Measurements from ENCODE around the gene FAXDC2. TPM values are rescaled to one million over a fixed set of nuclear protein-coding genes. Genes with fewer than 3 reads are reported as not detected.
A peak's percentile ranks its signal among the peaks of the same experiment; 100 is the strongest.
"Not testable (repeated sequence)": the region's sequence is repeated elsewhere in the genome, so short reads cannot be mapped to it uniquely, and the experiment has no call there.

The FAXDC2 gene
- total RNA-seq, 1 experiment from 2014 or later = 0.32 TPM

DNA sequence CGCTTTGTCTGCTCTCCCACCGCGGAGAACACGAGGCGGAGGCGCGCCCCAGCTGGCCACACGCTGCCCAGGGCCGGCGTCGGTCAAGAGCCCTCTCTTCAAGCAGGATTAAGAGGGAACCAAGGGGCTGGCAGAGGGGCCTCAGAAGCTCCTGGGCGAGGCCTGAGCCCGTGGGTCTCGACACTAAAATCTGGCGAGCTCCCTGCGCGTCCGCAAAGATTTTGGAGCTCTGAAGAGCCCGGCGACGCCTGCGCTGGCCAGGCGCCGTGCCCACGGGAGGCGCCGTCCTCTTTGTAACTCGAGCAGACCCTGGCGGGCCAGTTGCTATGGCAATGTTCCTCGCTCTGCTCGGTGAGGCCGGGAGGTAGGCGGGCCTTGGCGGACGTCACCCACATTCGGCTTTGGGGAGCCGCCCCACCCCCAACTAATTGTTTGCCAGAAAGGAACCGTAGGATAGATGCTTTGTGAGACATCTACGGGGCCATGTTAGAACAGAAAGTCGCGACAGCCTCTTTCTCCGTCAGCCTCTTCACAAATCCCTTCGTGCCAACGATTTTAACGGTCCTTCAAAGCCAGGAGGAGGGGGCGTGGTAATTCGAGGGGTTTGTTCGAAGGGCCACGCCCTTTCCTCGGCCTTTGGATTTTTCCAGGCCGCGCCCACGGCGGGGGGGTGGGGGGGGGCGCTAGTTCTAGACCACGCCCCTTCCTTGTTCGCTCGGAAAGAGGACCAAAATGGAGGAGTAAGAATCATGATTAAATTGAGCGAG, 7.3 kb upstream of the FAXDC2 start:
- H3K27ac ChIP-seq = peak overlapping the region; percentile 95
- peaks cover 18% of the 10 kb centered on the region for H3K4me1 ChIP-seq (replicated peaks)
- H3K36me3 ChIP-seq = 0 out of 2 replicates have a peak, but pooled peaks cover 3% of the 10 kb centered on the region
- DNase-seq (ENCODE audit: low read depth in 1 of 2, low spot score in 2 of 2) = peak; percentile 98 to 100
- no peaks in the 10 kb centered on the region for H3K27me3 ChIP-seq (replicated peaks)
- H3K4me3 ChIP-seq = peak overlapping the region; percentile 61
- H3K9me3 ChIP-seq (replicated peaks) = no peaks in the 10 kb centered on the region

DNA sequence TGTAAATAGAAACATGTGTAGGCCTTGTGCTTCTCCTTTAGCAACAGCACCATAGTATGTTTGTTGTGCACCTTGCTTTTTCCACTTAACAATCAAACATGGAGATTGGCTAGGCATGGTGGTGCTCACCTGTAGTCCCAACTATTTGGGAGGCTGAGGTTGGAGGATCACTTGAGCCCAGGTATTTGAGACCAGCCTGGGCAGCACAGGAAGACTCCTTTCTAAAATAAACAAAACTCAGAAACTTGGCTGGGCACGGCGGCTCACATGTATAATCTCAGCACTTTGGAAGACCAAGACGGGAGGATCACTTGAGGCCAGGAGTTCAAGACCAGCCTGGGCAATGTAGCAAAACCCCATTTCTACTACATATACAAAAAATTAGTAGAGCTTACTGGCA, 948 bp upstream of the FAXDC2 start:
- Histone ChIP-seq H3K27ac (no peak overlapping the region), H3K27me3 (replicated peaks) (no peaks in the 10 kb centered on the region), H3K4me3 (no peak overlapping the region), H3K4me1 (replicated peaks) (peaks cover 9% of the 10 kb centered on the region), H3K36me3 (no peaks in the 10 kb centered on the region), H3K9me3 (replicated peaks) (no peaks in the 10 kb centered on the region)
- DNase-seq (ENCODE audit: low read depth in 1 of 2, low spot score in 2 of 2) = no peak

DNA sequence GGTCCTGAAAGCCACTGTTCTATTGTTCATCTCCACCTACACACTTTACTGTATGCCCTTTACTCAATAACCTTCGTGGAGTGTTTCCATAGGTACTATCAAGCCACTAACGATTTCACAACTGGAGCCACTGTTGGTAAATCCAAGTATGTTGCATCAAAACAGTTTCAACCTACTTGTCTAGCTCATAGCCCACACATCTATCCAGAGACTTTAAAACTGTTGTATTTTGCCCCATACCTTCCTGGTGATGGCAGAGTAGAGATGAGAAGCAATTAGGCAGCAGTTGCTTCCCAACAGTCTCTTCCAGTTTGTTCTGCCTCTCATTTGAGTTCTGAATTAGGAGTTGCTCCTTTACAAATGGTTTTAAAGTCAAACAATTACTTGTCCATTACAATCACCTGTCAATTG, 607 bp downstream of the FAXDC2 start:
- no peak overlapping the region for H3K4me3 ChIP-seq
- H3K4me1 ChIP-seq (replicated peaks) = peaks cover 9% of the 10 kb centered on the region
- H3K27ac ChIP-seq = no peak overlapping the region
- no peaks in the 10 kb centered on the region for H3K9me3 ChIP-seq (replicated peaks)
- H3K27me3 ChIP-seq (replicated peaks) = no peaks in the 10 kb centered on the region
- no peak for DNase-seq (ENCODE audit: low read depth in 1 of 2, low spot score in 2 of 2)
- no peaks in the 10 kb centered on the region for H3K36me3 ChIP-seq

DNA sequence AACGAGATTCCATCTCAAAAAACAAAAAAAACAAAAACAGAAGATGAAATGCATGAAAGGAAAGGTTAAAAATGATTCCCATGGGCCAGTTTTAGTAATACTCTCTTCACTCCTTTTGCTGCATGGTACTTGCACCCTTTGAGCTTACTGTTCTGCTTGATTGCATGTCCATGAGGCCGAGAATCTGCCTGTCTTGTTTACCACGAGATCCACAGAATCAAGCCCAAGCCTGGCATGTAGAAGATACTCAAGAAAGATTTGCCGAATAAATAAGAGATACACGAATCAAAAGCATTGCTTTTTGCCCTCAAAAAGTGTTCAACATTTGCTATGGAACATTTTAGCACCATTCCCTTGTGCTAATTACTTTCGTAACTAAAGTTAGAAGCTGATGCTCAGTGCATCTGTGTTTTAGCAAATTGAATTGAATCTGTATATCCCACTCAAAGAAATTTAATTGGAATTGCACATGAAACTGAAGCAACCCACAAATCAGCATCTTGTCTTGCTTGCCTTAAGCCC, 1.1 kb downstream of the FAXDC2 start:
- Histone ChIP-seq H3K9me3 (replicated peaks) (no peaks in the 10 kb centered on the region), H3K4me1 (replicated peaks) (peaks cover 9% of the 10 kb centered on the region), H3K4me3 (no peak overlapping the region), H3K27ac (no peak overlapping the region), H3K36me3 (no peaks in the 10 kb centered on the region), H3K27me3 (replicated peaks) (no peaks in the 10 kb centered on the region)
- DNase-seq (ENCODE audit: low read depth in 1 of 2, low spot score in 2 of 2) = no peak

DNA sequence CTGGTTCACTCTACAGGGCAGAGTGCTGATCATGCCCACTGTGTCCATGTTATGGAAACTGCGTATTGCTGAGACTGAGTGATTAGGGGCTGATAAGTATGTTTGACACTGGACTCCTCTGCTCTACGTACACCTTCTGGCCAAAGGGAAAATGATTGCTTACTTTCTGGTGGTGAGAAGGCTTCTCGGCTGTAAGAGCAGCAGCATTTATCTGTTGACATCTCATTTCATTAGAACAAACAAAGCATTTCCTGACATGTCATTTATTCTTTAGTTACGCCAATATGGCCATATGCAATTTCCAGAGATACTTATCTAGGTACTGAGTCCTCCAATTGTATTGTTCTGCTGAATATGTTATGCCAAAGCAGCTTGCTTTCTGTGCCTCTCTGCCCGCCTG, 5.6 kb downstream of the FAXDC2 start:
- Histone ChIP-seq H3K36me3 (no peaks in the 10 kb centered on the region), H3K9me3 (replicated peaks) (no peaks in the 10 kb centered on the region), H3K4me1 (replicated peaks) (no peaks in the 10 kb centered on the region; the same call in 1 of the 2 replicates), H3K27me3 (replicated peaks) (no peaks in the 10 kb centered on the region), H3K4me3 (no peak overlapping the region), H3K27ac (no peak overlapping the region)
- DNase-seq (ENCODE audit: low read depth in 1 of 2, low spot score in 2 of 2) = no peak

DNA sequence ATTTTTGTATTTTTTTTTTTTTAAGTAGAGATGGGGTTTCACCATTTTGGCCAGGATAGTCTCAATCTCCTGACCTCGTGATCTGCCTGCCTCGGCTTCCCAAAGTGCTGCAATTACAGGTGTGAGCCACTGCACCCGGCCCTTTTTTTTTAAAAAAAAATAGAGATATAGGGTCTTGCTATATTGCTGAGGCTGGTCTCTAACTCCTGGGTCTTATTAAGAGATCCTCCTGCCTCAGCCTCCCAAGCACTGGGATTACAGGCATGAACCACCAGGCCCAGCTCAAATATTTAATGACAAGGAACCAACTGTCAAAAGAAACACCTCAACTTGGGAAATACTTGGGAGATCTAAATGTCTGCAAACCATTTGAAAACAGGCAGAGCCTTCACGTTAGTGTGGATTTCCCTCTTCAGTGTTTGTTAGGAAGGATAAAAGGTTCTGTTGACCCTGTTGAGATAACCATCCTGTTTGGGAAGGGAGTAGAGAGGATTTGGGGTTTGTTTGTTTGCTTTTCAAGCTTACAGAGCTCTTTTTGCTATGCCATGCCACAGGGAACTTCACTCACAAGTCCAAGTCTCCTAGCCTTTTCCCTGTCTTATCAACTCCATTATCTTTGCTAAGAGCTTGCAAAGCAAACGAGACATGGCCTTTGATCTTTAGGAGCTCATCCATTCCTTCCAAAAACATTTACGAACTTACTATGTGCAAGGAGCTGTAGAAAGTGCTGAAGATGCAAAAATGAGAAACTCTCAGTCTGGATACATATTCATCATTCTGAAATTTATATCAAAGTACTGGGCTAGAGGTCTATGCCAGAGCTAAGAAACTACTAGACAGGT, 7.5 kb downstream of the FAXDC2 start:
- Histone ChIP-seq H3K27me3 (replicated peaks) (no peaks in the 10 kb centered on the region), H3K27ac (no peak overlapping the region), H3K36me3 (no peaks in the 10 kb centered on the region), H3K4me1 (replicated peaks) (no peaks in the 10 kb centered on the region), H3K9me3 (replicated peaks) (no peaks in the 10 kb centered on the region), H3K4me3 (no peak overlapping the region)
- DNase-seq (ENCODE audit: low read depth in 1 of 2, low spot score in 2 of 2) = no peak

DNA sequence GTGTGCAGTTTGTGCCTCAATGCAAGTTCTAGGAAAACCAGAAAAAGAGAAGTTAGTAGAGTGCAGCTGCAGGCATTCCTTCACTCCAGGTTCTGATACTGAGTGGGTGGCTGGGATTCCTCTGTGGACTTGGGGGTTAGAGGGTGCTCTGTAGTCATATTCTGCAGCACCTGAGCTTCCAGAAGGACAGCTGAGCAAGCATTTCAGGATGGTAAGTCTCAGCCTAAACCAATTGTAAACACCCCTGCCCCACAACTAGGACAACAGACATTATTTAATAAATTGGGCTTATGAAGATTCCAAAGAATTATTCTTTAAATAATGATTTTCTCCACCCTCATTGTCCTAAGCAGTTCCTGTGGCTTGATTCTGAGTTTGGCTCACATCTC, 9.1 kb downstream of the FAXDC2 start:
- Histone ChIP-seq H3K27ac (no peak overlapping the region), H3K36me3 (no peaks in the 10 kb centered on the region), H3K4me3 (no peak overlapping the region), H3K27me3 (replicated peaks) (no peaks in the 10 kb centered on the region), H3K4me1 (replicated peaks) (no peaks in the 10 kb centered on the region), H3K9me3 (replicated peaks) (no peaks in the 10 kb centered on the region)
- DNase-seq (ENCODE audit: low read depth in 1 of 2, low spot score in 2 of 2) = no peak

DNA sequence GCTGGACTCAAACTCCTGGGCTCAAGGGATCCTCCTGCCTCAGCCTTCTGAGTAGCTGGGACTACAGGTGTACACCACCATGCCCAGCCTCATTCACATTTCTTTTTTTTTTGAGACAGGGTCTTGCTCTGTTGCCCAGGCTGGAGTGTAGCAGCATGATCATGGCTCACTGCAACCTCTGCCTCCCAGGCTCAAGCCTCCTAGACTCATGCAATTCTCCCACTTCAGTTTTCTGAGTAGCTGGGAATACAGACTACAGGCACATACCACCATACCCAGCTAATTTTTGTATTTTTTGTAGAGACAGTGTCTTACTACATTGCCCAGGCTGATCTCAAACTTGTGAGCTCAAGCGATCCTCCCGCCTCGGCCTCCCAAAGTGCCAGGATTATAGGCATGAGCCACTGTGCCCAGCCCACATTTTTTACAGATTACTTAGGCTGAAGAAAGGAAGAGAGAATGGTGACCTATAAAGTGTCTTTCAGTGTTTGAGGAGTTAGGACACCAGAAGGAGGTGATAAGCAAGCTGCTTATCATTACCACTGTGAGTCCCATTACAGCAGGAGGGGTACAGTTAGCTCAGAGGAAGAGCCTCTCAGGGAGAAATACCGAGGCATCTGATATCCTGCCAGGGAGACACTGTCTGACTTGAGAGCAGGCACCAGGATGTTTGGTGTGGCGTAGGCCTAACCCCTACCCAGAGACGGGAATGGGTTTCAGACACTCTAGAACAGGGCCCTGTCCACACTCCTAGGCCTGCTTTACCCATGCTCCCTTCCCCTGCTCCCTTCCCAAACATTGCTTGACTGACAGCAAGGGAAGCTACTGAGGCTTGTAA, 9.7 kb downstream of the FAXDC2 start:
- H3K27ac ChIP-seq = no peak overlapping the region
- no peaks in the 10 kb centered on the region for H3K27me3 ChIP-seq (replicated peaks)

DNA sequence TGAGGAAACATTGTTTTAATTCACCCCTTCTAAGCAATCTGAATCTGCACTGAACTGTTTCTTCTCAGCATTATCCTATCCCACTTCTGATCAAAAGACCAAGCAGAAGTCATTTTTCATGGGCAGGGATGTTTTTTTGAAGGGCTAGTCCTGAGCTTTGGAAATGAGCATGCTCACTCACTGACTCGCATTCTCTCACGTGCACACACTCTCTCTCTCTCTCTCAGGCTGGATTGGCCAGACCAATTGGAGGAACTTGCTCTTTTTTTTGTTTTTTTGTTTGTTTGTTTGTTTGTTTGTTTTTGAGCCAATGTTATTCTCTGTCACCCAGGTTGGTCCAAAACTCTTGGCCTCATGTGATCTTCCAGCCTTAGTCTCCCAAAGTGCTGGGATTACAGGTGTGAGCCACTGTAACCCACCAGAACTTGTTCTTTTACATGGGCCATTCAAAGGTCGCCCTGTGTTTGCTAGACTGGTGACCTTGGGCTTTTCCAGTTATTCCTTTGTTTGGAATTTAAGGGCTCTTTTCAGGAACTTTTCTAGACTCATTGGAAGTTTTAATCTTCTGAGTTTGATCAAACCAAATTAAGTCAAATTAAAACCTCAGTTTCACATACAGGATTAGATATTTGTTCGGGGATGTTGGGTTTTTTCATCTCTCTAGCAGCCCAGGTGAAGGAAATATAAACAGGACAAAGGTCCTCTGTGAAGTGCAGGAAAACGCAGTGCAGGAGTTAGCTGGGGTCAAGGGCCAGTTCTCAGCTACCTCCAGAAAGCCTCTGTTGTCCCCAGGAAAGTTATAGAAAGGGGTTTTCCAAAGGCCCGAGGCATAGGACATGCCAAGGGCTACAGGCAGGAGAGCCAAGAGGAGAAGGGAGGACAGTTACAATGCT, 13.1 kb downstream of the FAXDC2 start:
- H3K27me3 ChIP-seq (replicated peaks) = no peaks in the 10 kb centered on the region
- H3K27ac ChIP-seq = no peak overlapping the region
- no peak for DNase-seq (ENCODE audit: low read depth in 1 of 2, low spot score in 2 of 2)
- no peaks in the 10 kb centered on the region for H3K9me3 ChIP-seq (replicated peaks)
- no peak overlapping the region for H3K4me3 ChIP-seq
- H3K4me1 ChIP-seq (replicated peaks) = no peaks in the 10 kb centered on the region
- H3K36me3 ChIP-seq = no peaks in the 10 kb centered on the region

More for the DNA sequence above, 9.7 kb downstream of the FAXDC2 start:
- no peak overlapping the region for H3K4me3 ChIP-seq
- H3K9me3 ChIP-seq (replicated peaks) = no peaks in the 10 kb centered on the region
- DNase-seq (ENCODE audit: low read depth in 1 of 2, low spot score in 2 of 2) = no peak
- H3K4me1 ChIP-seq (replicated peaks) = no peaks in the 10 kb centered on the region
- no peaks in the 10 kb centered on the region for H3K36me3 ChIP-seq

DNA sequence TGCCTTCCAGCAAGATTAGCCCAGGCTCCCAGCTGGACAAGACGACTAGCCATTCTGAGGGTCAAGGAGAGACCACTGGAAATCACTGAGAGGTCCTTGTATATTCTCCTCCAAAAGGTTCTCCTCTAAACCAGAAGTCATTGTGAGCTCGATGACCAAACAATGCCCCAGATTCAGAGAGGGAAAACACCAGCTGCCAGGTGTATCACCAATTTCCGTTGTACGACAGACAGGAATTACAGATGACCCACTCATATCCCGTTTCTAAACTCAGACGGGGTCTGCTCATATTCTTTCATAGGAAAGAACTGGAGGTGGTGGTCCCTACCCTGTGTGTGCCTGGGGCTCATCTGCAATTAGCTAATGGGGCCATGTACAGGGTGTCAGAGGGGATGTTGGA, 14.2 kb downstream of the FAXDC2 start:
- H3K9me3 ChIP-seq (replicated peaks) = no peaks in the 10 kb centered on the region
- no peak overlapping the region for H3K27ac ChIP-seq
- H3K4me3 ChIP-seq = no peak overlapping the region
- H3K36me3 ChIP-seq = 0 out of 2 replicates have a peak, but pooled peaks cover 2% of the 10 kb centered on the region
- H3K27me3 ChIP-seq (replicated peaks) = no peaks in the 10 kb centered on the region
- H3K4me1 ChIP-seq (replicated peaks) = no peaks in the 10 kb centered on the region
- no peak for DNase-seq (ENCODE audit: low read depth in 1 of 2, low spot score in 2 of 2)

DNA sequence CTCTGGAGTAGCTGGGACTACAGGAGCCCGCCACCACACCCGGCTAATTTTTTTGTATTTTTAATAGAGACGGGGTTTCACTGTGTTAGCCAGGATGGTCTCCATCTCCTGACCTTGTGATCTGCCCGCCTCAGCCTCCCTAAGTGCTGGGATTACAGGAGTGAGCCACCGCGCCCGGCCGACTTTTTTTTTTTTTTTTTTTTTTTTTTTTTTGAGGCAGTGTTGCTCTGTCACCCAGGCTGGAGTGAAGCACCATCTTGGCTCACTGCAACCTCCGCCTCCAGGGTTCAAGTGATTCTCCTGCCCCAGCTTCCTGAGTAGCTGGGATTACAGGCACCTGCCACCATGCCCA, 14.7 kb downstream of the FAXDC2 start:
- not testable (repeated sequence) for H3K36me3 ChIP-seq; H3K27ac ChIP-seq; H3K27me3 ChIP-seq (replicated peaks); H3K9me3 ChIP-seq (replicated peaks); H3K4me3 ChIP-seq; DNase-seq (ENCODE audit: low read depth in 1 of 2, low spot score in 2 of 2); H3K4me1 ChIP-seq (replicated peaks)

DNA sequence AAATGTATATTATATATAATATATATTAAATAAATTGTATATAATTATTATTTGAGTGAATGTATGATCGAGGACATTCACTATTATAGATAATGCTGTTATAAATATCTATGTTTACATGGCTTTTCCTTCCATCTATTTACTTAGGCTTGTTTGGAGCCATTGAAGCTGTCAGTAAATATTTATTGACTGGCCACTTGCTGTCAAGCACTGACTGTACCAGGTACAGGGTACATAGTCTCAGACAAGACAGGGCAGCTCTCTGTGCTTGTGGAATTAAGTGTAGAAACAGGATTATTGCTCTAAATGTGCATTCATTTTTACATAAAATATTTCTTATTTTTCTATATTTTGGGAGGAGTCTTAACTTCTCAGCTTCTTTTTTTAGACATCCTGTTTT, 16.4 kb downstream of the FAXDC2 start:
- no peak overlapping the region for H3K4me3 ChIP-seq
- H3K9me3 ChIP-seq (replicated peaks) = no peaks in the 10 kb centered on the region
- no peak overlapping the region for H3K27ac ChIP-seq
- H3K4me1 ChIP-seq (replicated peaks) = no peaks in the 10 kb centered on the region
- 0 out of 2 replicates have a peak, but pooled peaks cover 2% of the 10 kb centered on the region for H3K36me3 ChIP-seq
- H3K27me3 ChIP-seq (replicated peaks) = no peaks in the 10 kb centered on the region
- no peak for DNase-seq (ENCODE audit: low read depth in 1 of 2, low spot score in 2 of 2)

DNA sequence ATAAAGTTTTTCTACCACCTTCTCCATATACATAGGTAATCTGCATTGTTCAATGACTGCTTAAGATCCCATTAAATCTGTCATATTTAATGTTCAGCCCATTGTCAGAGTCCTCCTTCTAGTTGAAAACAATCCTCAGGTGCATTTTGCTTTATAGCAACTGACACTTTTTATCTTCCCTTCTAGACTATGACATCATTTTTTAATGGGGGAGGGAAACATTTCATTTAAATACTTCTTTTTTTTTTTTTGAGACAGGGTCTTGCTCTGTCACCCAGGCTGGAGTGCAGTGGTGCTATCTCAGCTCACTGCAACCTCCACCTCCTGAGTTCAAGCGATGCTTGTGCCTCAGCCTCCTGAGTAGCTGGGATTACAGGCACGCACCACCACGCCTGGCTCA, 17.6 kb downstream of the FAXDC2 start:
- H3K36me3 ChIP-seq; H3K27ac ChIP-seq; H3K9me3 ChIP-seq (replicated peaks); H3K4me1 ChIP-seq (replicated peaks); H3K27me3 ChIP-seq (replicated peaks); DNase-seq (ENCODE audit: low read depth in 1 of 2, low spot score in 2 of 2); H3K4me3 ChIP-seq: not testable (repeated sequence)

Data from SJSA1 (cell line).